T-cell (primary cell): ENCODE results near the gene FOXE1. TPM values are rescaled to one million over a fixed set of nuclear protein-coding genes. Genes with fewer than 3 reads are reported as not detected.

Experiments used
- ATAC-seq, 4 experiments: fragments of 200-7000 bp in 3 of 4; fragments of 150-1000 bp in 1 of 4; cut with Tn5 transposase; replicated peaks in 1 of 4; 1 replicate in 3 of 4; 2 replicates in 1 of 4; pipeline ENCODE4 v1.10.0; 2021; ENCODE audit warnings: moderate library complexity in 3 of 4, mild to moderate bottlenecking in 2 of 4, moderate number of reproducible peaks in 1 of 4
- CTCF ChIA-PET, 2 donors: fragments of 300-600 bp; sonication (Branson Sonifier 250); formaldehyde crosslinking; loops; one replicate each; lab custom pipeline; 2022; ENCODE audit warnings: antibody characterized with exemption in 2 of 2; lab: Charles Lee
- POLR2A ChIA-PET, 2 donors: fragments of 300-600 bp; sonication (Branson Sonifier 250); formaldehyde crosslinking; loops; one replicate each; lab custom pipeline; 2022; ENCODE audit warnings: antibody characterized with exemption in 2 of 2; lab: Charles Lee
- DNase-seq, 35 experiments: peaks; one replicate each; pipeline versions ENCODE4 v3.0.0 to v3.0.0-alpha.2; 2013 to 2023
- H3K27ac ChIP-seq: one replicate; pipeline ENCODE4 v1.5.1; 2013; ENCODE audit warnings: low read length
- H3K27me3 ChIP-seq, 2 experiments: replicated peaks in 1 of 2; 1 replicate in 1 of 2; 2 replicates in 1 of 2; pipeline versions ENCODE4 v1.6.1 to v1.7.0; 2013; ENCODE audit warnings: low read length in 1 of 2, mixed read lengths in 1 of 2; ENCODE audit not compliant: control insufficient read depth in 2 of 2, insufficient read depth in 2 of 2; ENCODE audit errors: extremely low read depth in 1 of 2
- H3K36me3 ChIP-seq, 2 donors: 1 replicate in 1 of 2; 2 replicates in 1 of 2; pipeline versions ENCODE4 v1.6.1 to v1.7.0; 2013; ENCODE audit warnings: low read length in 1 of 2; ENCODE audit not compliant: control insufficient read depth in 2 of 2, insufficient read depth in 1 of 2; ENCODE audit errors: extremely low read depth in 1 of 2
- H3K4me1 ChIP-seq, 2 experiments: 1 replicate in 1 of 2; 2 replicates in 1 of 2; pipeline versions ENCODE4 v1.6.1 to v1.7.0; 2013; ENCODE audit warnings: low read length in 2 of 2, mixed read lengths in 1 of 2; ENCODE audit not compliant: insufficient read depth in 2 of 2, control insufficient read depth in 1 of 2; ENCODE audit errors: extremely low read depth in 1 of 2
- H3K4me3 ChIP-seq, 2 donors: 1 replicate in 1 of 2; 2 replicates in 1 of 2; pipeline versions ENCODE4 v1.5.1 to v1.7.0; 2013; ENCODE audit warnings: mild to moderate bottlenecking in 2 of 2, low read length in 1 of 2, moderate library complexity in 1 of 2; ENCODE audit not compliant: control insufficient read depth in 1 of 2; ENCODE audit errors: extremely low read depth in 1 of 2
- H3K9me3 ChIP-seq: 2 replicates; pipeline ENCODE4 v1.7.0; 2013
- H3K27ac Mint-ChIP-seq, 2 donors: one replicate each; pipeline ENCODE4 v1.8.0; 2020 to 2021; ENCODE audit warnings: mild to moderate bottlenecking in 2 of 2, mixed read lengths in 2 of 2
- H3K27me3 Mint-ChIP-seq, 2 donors: one replicate each; pipeline ENCODE4 v1.8.0; 2021 to 2022; ENCODE audit warnings: mixed read lengths in 2 of 2
- H3K36me3 Mint-ChIP-seq: one replicate; pipeline ENCODE4 v1.8.0; 2021; ENCODE audit warnings: mixed read lengths
- H3K4me1 Mint-ChIP-seq, 3 donors: one replicate each; pipeline ENCODE4 v1.8.0; 2020 to 2022; ENCODE audit warnings: mixed read lengths in 3 of 3, mild to moderate bottlenecking in 1 of 3
- H3K4me3 Mint-ChIP-seq, 3 donors: one replicate each; pipeline ENCODE4 v1.8.0; 2020 to 2022; ENCODE audit warnings: mild to moderate bottlenecking in 3 of 3, mixed read lengths in 3 of 3, moderate library complexity in 3 of 3
- H3K9me3 Mint-ChIP-seq, 3 donors: one replicate each; pipeline ENCODE4 v1.8.0; 2020 to 2022; ENCODE audit warnings: mixed read lengths in 3 of 3
- WGBS: methylation state at CpG from one replicate; pipeline ENCODE4 v1.1.5; 2013; ENCODE audit warnings: missing lambda C conversion rate; ENCODE audit not compliant: insufficient coverage; 5-methylcytosine and 5-hydroxymethylcytosine counted together
- total RNA-seq, 35 experiments: library from RNA in 6 of 35; stranded (reverse) in 6 of 35; fragments of 120-200 nt in 1 of 35; gene quantifications; one replicate each; pipeline versions ENCODE4 v1.2.1 to v1.2.4 and lab custom pipeline; 2013 to 2026

FOXE1 gene
- total RNA-seq, 5 donors from 2014 or later (not counting 1 experiment from before 2014, with no cell fraction given): 0.06 to 0.14 (median 0.11) TPM; not detected in 1

DNA sequence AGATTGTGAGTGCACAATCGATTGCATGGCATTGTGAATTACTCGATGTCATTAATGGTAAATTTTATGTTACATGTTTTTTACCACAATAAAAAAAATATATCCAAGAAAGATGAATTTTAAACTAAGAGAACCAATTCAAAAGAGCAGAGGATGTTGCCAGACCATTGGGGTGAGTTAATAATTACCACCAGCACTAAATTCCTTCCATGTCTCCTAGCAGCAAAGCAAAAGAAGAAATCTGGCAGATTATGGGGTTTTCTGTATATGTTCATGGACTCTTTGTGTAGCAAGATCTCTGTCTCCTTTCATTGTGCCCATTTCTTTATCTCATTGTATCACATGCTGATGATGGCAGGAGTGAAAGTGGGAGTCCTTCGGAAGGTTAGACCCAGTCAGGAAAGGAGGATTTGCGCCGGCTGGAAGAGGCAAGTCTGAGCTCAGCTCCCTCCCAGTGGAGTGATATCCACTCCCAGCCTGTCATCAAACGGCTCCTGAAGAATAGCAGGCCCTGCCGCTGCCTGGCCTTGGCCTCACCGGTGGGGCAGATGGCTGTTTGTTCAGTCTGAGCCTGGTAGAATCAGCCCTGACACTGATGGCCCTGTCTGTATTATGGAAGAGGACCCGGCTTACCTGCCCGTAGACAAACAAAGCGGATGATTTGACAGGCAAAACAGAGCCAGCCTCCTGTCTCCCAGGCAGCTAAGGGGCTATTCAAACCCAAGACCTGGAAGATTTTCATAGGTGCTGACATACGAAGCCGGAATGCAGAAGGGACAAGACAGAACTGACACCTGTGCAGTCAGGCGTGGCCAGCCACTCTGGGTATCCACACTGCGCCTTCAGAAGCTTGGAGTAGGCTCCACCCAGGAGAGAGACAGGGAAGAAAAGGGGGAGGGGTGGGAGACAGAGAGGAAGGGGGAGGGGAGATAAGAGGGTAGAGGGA, 21.9 kb upstream of the FOXE1 start:
- Mint-ChIP-seq H3K9me3 (no peaks in the 10 kb centered on the region), H3K36me3 (no peaks in the 10 kb centered on the region), H3K4me3 (no peak overlapping the region), H3K27ac (no peak overlapping the region), H3K27me3 (peaks cover 20 to 31% of the 10 kb centered on the region in 2 donors), H3K4me1 (no peaks in the 10 kb centered on the region)
- Histone ChIP-seq H3K27me3 (peaks cover 6 to 11% of the 10 kb centered on the region in 2 experiments), H3K27ac (no peak overlapping the region), H3K9me3 (no peaks in the 10 kb centered on the region), H3K4me3 (no peak overlapping the region), H3K36me3 (no peaks in the 10 kb centered on the region), H3K4me1 (no peaks in the 10 kb centered on the region)
- ATAC-seq: no peak
- no peak for DNase-seq
- 81% methylated on average over 13 of the region's 15 CpGs for whole genome bisulfite sequencing
- ChIA-PET POLR2A (no interaction called here), CTCF (no interaction called here)

DNA sequence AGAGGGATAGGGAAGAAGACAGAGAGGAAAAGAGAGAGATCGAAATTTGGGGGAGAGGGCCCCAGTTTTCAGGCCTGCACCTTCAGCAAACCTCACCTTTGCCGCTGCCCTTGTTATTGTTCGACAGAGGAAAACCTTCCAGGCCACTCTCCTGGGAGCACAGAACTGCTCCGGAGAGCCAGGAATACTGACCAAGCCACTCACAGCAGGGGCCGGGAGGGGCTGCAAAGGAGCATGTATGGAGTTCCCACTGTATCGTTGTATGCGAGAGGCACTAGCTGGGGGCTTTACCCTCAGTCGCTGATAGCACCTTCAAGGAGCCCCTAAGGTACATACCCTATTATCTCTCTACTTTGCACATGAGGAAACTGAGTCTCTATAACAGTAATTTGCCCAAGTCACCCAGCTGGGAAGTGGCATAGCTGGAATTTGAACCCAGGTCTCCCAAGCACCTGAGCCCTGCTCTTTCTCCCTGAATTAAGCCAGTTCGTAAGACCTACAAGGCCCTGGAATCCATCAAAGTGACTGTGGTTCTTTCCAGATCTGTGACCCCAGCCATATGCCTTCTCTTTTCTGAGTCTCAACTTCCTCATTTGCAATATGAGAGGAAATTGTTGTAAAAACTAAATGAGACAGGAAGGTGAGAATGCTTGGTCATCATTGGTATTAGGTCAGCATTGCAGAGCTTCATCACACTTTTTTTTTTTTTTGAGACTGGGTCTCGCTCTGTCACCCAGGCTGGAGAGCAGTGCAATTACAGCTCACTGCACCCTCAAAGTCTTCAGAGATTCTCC, 21.0 kb upstream of the FOXE1 start:
- CTCF ChIA-PET: no interaction called here

DNA sequence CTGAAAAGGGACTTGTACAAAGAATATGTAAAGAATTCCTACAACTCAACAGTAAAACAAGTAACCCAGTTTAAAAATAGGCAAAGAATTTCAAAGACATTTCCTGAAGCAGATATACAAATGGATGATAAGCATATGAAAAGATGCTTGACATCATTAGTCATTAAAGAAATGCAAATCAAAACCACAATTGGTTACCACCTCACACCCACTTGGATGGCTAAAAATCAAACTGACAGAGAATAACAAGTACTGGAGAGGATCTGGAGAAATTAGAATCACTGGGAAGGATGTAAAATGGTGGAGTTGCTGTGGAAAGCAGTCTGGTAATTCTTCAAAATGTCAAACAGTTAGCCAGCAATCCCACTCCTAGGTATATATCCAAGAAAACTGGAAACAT, 12.5 kb upstream of the FOXE1 start:
- Histone ChIP-seq H3K9me3 (no peaks in the 10 kb centered on the region), H3K27ac (no peak overlapping the region), H3K4me3 (no peak overlapping the region), H3K4me1 (no peaks in the 10 kb centered on the region), H3K27me3 (peaks cover 14 to 21% of the 10 kb centered on the region in 2 experiments), H3K36me3 (no peaks in the 10 kb centered on the region)
- ATAC-seq (no peak), DNase-seq (no peak)
- H3K4me3 Mint-ChIP-seq: no peak overlapping the region
- no peaks in the 10 kb centered on the region for H3K9me3 Mint-ChIP-seq
- ChIA-PET POLR2A (no interaction called here), CTCF (no interaction called here)
- H3K4me1 Mint-ChIP-seq: no peaks in the 10 kb centered on the region
- H3K36me3 Mint-ChIP-seq: no peaks in the 10 kb centered on the region
- H3K27ac Mint-ChIP-seq: peak overlapping the region in 1 of 2 donors; percentile 58
- peaks cover 50 to 56% of the 10 kb centered on the region in 2 donors for H3K27me3 Mint-ChIP-seq

More for the DNA sequence above, 21.0 kb upstream of the FOXE1 start:
- Histone ChIP-seq H3K4me1 (no peaks in the 10 kb centered on the region), H3K27ac (no peak overlapping the region), H3K9me3 (no peaks in the 10 kb centered on the region), H3K27me3 (peaks cover 2 to 11% of the 10 kb centered on the region in 2 experiments), H3K36me3 (no peaks in the 10 kb centered on the region), H3K4me3 (no peak overlapping the region)
- peaks cover 20 to 30% of the 10 kb centered on the region in 2 donors for H3K27me3 Mint-ChIP-seq
- POLR2A ChIA-PET: no interaction called here
- ATAC-seq: no peak
- no peaks in the 10 kb centered on the region for H3K36me3 Mint-ChIP-seq
- no peaks in the 10 kb centered on the region for H3K9me3 Mint-ChIP-seq
- H3K27ac Mint-ChIP-seq: no peak overlapping the region
- DNase-seq: no peak
- 60% methylated on average over 8 of the region's 10 CpGs for WGBS
- no peaks in the 10 kb centered on the region for H3K4me1 Mint-ChIP-seq
- H3K4me3 Mint-ChIP-seq: no peak overlapping the region

DNA sequence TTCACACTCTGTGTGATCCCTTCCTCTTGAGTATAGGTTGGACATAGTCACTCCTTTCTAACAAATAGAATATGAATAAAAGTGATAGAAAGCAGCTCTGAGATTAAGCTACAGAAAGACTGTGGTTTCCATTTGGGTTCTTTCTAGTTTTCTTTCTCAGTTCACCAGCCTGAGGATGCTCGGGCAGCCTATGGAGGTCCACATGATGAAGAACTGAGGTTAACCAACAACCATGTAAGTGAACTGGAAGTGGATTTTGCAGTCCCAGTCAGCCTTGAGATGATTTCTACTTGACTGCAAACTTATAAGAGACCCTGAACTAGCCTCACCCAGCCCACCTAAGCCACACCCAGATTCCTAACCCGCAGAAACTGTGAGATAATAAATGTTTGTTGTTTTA, 10.1 kb upstream of the FOXE1 start:
- H3K4me1 Mint-ChIP-seq: peaks cover 4 to 7% (median 6%) of the 10 kb centered on the region in 3 donors
- no peak overlapping the region for H3K27ac Mint-ChIP-seq
- CTCF ChIA-PET: interaction anchor here in 1 of 2 donors (0.5 to 0.7 kb wide), 2 partner anchors 9 to 140 kb away, joined by 3 to 10 read pairs; no protein-coding TSS in a partner anchor
- no peaks in the 10 kb centered on the region for H3K9me3 Mint-ChIP-seq
- Histone ChIP-seq H3K36me3 (no peaks in the 10 kb centered on the region), H3K4me1 (peaks cover 0 to 2% of the 10 kb centered on the region in 2 experiments), H3K27ac (no peak overlapping the region), H3K4me3 (no peak overlapping the region), H3K9me3 (no peaks in the 10 kb centered on the region), H3K27me3 (peaks cover 25 to 43% of the 10 kb centered on the region in 2 experiments)
- H3K4me3 Mint-ChIP-seq: no peak overlapping the region
- ATAC-seq (no peak), DNase-seq (no peak)
- H3K36me3 Mint-ChIP-seq: no peaks in the 10 kb centered on the region
- peaks cover 54 to 62% of the 10 kb centered on the region in 2 donors for H3K27me3 Mint-ChIP-seq
- 60% methylated on average over 1 of the region's 2 CpGs for WGBS
- POLR2A ChIA-PET: no interaction called here

DNA sequence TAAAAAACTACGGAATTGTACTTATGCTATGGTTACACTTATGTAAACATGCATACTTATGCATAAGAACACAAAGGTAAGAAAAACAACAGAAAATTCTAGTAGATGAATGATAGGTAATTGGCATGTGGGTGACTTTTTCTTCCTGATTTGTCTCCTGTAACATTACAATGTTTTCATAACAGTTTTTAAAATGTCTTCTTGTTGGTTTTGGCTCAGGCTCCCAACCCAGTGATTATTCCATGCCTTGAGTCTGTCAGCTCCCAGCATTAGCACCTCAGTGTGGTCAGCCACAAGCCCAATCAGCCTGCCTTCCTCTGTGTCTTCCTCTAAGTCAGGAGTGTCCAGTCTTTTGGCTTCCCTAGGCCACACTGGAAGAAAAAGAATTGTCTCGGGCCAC, 7.9 kb upstream of the FOXE1 start:
- Histone ChIP-seq H3K4me1 (peaks cover 0 to 18% of the 10 kb centered on the region in 2 experiments), H3K27ac (no peak overlapping the region), H3K4me3 (no peak overlapping the region), H3K36me3 (no peaks in the 10 kb centered on the region), H3K27me3 (peaks cover 25 to 58% of the 10 kb centered on the region in 2 experiments), H3K9me3 (no peaks in the 10 kb centered on the region)
- Mint-ChIP-seq H3K27me3 (peaks cover 65 to 73% of the 10 kb centered on the region in 2 donors), H3K27ac (no peak overlapping the region), H3K9me3 (no peaks in the 10 kb centered on the region), H3K36me3 (no peaks in the 10 kb centered on the region), H3K4me1 (peaks cover 7 to 22% (median 19%) of the 10 kb centered on the region in 3 donors), H3K4me3 (no peak overlapping the region)
- POLR2A ChIA-PET: no interaction called here
- no CpG with 5 or more reads among the region's 2 CpGs for WGBS
- DNase-seq (no peak), ATAC-seq (no peak)
- CTCF ChIA-PET: interaction anchor here in 1 of 2 donors (0.6 kb wide), 1 partner anchor 8 kb away, joined by 8 read pairs; no protein-coding TSS in a partner anchor

DNA sequence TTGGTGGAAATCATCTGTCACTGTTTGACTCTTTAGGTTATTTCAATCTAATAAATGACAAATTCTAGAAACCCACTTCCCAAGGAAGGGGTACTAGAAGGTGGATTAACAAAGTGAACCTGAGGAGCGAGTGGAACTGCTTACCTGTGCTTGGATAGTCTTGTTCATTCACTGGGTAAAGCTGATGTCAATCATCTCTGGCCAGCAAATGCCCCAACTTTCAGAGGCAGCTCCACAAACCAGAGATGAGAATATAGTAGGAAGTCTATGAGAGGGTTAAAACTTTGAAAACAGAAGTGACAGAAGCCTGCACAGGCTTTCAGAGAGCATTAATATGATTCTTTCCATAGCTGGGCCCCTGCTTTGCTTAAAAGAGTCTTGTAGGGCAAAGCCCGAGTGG, 7.3 kb upstream of the FOXE1 start:
- Mint-ChIP-seq H3K27me3 (peaks cover 65 to 73% of the 10 kb centered on the region in 2 donors), H3K4me3 (no peak overlapping the region), H3K27ac (no peak overlapping the region), H3K4me1 (peaks cover 7 to 28% (median 19%) of the 10 kb centered on the region in 3 donors), H3K9me3 (no peaks in the 10 kb centered on the region), H3K36me3 (no peaks in the 10 kb centered on the region)
- no peak for ATAC-seq
- WGBS: 67% methylated on average over 1 of the region's 2 CpGs
- CTCF ChIA-PET: interaction anchor here in 1 of 2 donors (0.6 kb wide), 1 partner anchor 133 kb away, joined by 3 read pairs; no protein-coding TSS in a partner anchor
- Histone ChIP-seq H3K4me3 (no peak overlapping the region), H3K36me3 (no peaks in the 10 kb centered on the region), H3K4me1 (peaks cover 0 to 18% of the 10 kb centered on the region in 2 experiments), H3K27ac (no peak overlapping the region), H3K27me3 (peaks cover 26 to 58% of the 10 kb centered on the region in 2 experiments), H3K9me3 (no peaks in the 10 kb centered on the region)
- POLR2A ChIA-PET: interaction anchor here in 1 of 2 donors (0.8 kb wide), 1 partner anchor 13 kb away, joined by 3 read pairs; no protein-coding TSS in a partner anchor
- DNase-seq: no peak
